Urinary bladder (tissue), 4 donors: ENCODE measurements around the gene ZKSCAN5. TPM values are rescaled to one million over a fixed set of nuclear protein-coding genes. Genes with fewer than 3 reads are reported as not detected.
A peak's percentile ranks its signal among the peaks of the same experiment; 100 is the strongest.
"Not testable (repeated sequence)": the region's sequence is repeated elsewhere in the genome, so short reads cannot be mapped to it uniquely, and the experiment has no call there.

Experiments used
- DNase-seq: peaks from one replicate; pipeline ENCODE4 v3.0.0-alpha.2; 2015; ENCODE audit errors: extremely low spot score
- H3K27ac ChIP-seq: one replicate; pipeline ENCODE4 v1.5.1; 2013; ENCODE audit warnings: low read depth, mild to moderate bottlenecking, moderate library complexity
- H3K36me3 ChIP-seq: one replicate; pipeline ENCODE4 v1.6.1; 2013; ENCODE audit warnings: mild to moderate bottlenecking, moderate library complexity; ENCODE audit not compliant: insufficient read depth
- H3K4me1 ChIP-seq: one replicate; pipeline ENCODE4 v1.6.1; 2013; ENCODE audit warnings: mild to moderate bottlenecking, moderate library complexity; ENCODE audit not compliant: insufficient read depth
- H3K4me3 ChIP-seq: one replicate; pipeline ENCODE4 v1.5.1; 2013; ENCODE audit warnings: low read depth, low read length
- WGBS: extraction: QIAGEN DNeasy Blood & Tissue Kit; methylation state at CpG from one replicate; pipeline ENCODE4 v1.1.7; 2013; 5-methylcytosine and 5-hydroxymethylcytosine counted together
- polyA plus RNA-seq: library from polyadenylated mRNA; stranded (reverse); fragments of 200-250 nt; gene quantifications from one replicate; pipeline ENCODE4 v1.2.3, GENCODE V29; 2013
- total RNA-seq: library from RNA; depleted of rRNA; stranded (reverse); fragments of >200 nt; gene quantifications from one replicate; pipeline ENCODE4 v1.2.3, GENCODE V29; 2014
- donor health status: healthy with polysubstance abuse.
- donor health status: healthy.

ZKSCAN5 gene
- total and polyA plus RNA-seq, 2 donors: 6.7 to 14.6 TPM

DNA sequence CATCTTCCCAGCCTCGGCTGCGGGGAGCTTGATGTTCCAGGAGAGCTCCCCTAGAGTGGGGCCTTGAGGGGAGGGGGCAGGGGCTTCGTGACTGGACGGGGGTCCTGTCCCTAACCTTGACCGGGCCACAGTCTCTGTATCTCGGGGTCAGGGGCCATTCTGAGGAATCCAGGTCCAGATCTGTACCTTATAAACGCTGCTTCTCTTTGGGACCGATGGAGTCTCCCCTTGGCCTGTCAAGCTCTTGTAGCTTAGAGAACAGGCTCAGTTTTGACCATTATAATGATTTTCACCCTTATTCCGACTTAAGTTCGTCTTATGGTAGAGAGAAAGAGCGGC, 831 bp downstream of the ZKSCAN5 start:
- Histone ChIP-seq H3K27ac (peak overlapping the region; percentile 71), H3K4me3 (peak overlapping the region; percentile 69), H3K36me3 (no peaks in the 10 kb centered on the region), H3K4me1 (peaks cover 5% of the 10 kb centered on the region)
- 2% methylated on average over 11 of the region's 11 CpGs for WGBS
- no peak for DNase-seq

DNA sequence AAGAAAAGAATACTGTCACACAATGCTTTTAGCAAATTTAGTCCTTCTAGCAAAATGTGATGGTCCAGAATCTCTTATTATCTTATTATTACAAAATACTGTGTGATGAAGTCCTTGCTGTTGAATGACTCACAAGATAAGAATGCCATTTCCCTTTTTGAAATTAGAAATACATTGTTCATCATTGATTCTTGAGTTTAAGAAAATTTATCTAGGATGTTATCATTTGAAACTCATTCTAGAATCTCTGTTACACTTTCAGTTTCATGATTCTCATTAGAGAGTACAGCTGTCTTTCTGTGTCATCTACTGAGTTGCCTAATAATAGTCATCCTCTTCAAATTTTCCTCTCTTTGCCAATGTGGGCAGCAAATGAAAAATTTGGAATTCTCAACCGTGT, 9.6 kb downstream of the ZKSCAN5 start:
- peaks cover 2% of the 10 kb centered on the region for H3K36me3 ChIP-seq
- DNase-seq: no peak

DNA sequence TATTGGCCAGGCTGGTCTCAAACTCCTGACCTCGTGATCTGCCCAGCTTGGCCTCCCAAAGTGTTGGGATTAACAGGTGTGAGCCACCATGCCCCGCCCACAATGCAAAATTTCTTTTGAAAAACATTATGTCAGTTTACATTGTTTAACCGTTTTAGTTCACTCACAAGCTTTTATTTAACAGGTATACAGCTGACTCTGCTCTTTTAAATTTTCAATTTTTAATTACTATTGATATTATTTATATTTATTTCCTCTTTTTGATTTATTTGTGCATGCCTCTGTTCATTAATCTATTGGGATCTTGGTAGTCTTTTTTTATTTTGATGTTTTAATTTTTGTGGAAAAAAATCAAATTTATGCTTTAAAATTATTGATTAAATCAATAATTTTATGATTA, 16.9 kb downstream of the ZKSCAN5 start:
- no peak for DNase-seq
- no peak overlapping the region for H3K4me3 ChIP-seq
- 90% methylated on average over 3 of the region's 3 CpGs for WGBS
- no peak overlapping the region for H3K27ac ChIP-seq
- H3K36me3 ChIP-seq: peaks cover 6% of the 10 kb centered on the region
- H3K4me1 ChIP-seq: no peaks in the 10 kb centered on the region

More for the DNA sequence above, 9.6 kb downstream of the ZKSCAN5 start:
- 95% methylated on average over 1 of the region's 1 CpG for WGBS
- Histone ChIP-seq H3K4me3 (no peak overlapping the region), H3K27ac (no peak overlapping the region), H3K4me1 (no peaks in the 10 kb centered on the region)

GRCh38 chr7:99525713-99526440, 21.4 kb downstream of the ZKSCAN5 start:
- WGBS: 96% methylated on average over 21 of the region's 21 CpGs
- Histone ChIP-seq H3K27ac (no peak overlapping the region), H3K36me3 (peaks cover 2% of the 10 kb centered on the region), H3K4me1 (no peaks in the 10 kb centered on the region), H3K4me3 (no peak overlapping the region)
- no peak for DNase-seq

GRCh38 chr7:99531354-99531765, 26.9 kb downstream of the ZKSCAN5 start:
- no peak overlapping the region for H3K27ac ChIP-seq
- WGBS: 98% methylated on average over 12 of the region's 12 CpGs
- no peak for DNase-seq
- no peaks in the 10 kb centered on the region for H3K4me1 ChIP-seq
- peaks cover 8% of the 10 kb centered on the region for H3K36me3 ChIP-seq
- no peak overlapping the region for H3K4me3 ChIP-seq

DNA sequence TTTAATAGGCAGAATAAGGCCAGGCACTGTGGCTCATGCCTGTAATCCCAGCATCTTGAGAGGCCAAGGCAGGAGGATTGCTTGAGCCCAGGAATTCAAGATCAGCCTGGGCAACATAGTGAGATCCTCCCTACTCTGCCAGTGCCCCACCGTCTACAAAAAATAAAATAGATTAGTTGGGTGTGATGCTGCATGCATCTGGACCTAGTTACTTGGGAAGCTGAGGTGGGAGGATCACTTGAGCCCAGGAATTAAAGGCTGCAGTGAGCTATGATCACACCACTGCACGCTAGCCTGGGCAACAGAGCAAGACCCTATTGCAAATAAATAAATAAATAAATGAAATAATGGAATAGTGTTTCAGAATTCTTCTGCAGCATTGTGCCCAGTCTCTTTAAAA, 31.2 kb downstream of the ZKSCAN5 start:
- 96% methylated on average over 2 of the region's 2 CpGs for WGBS
- H3K4me3 ChIP-seq: no peak overlapping the region
- no peak overlapping the region for H3K27ac ChIP-seq
- DNase-seq: no peak
- H3K4me1 ChIP-seq: no peaks in the 10 kb centered on the region
- H3K36me3 ChIP-seq: peaks cover 6% of the 10 kb centered on the region

DNA sequence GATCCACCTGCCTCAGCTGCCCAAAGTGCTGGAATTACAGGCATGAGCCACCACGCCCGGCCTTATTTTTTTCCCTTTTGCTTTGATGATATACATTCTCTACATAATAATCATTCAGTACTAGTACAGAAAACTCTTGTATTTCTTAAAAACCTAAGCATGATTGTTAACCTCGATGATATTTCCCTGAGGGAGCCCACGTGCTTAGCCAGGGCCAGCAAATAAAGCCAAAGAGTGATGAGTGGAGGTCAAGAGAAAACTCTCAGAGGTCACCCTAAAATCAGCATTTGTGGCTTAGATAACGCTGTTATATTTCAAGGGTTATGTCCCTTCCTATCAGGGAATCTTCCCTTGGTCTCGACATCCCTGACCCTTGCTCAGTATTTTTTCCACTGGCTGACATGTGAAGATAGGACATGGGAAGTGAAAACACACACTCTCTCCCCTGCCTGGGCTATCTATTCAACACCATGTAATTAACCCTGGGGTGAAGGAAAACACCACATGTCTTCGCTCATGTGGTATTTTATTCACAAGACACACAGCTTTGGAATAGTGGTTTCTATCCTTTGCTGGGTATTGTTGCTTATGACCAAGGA, 34.9 kb downstream of the ZKSCAN5 start:
- DNase-seq: no peak
- no peak overlapping the region for H3K27ac ChIP-seq
- 83% methylated on average over 7 of the region's 7 CpGs for WGBS
- no peaks in the 10 kb centered on the region for H3K36me3 ChIP-seq
- no peak overlapping the region for H3K4me3 ChIP-seq
- H3K4me1 ChIP-seq: no peaks in the 10 kb centered on the region

GRCh38 chr7:99540542-99540941, 36.1 kb downstream of the ZKSCAN5 start:
- H3K4me1 ChIP-seq: no peaks in the 10 kb centered on the region
- H3K36me3 ChIP-seq: no peaks in the 10 kb centered on the region
- H3K27ac ChIP-seq: no peak overlapping the region
- no peak for DNase-seq
- no peak overlapping the region for H3K4me3 ChIP-seq
- WGBS: 92% methylated on average over 5 of the region's 5 CpGs

- no peak overlapping the region for H3K4me3 ChIP-seq
- peaks cover under 1% of the 10 kb centered on the region for H3K36me3 ChIP-seq
- no peak for DNase-seq
- H3K27ac ChIP-seq: no peak overlapping the region
- H3K4me1 ChIP-seq: no peaks in the 10 kb centered on the region
- 89% methylated on average over 9 of the region's 9 CpGs for WGBS
Measured at GRCh38 chr7:99541212-99541611, 36.8 kb downstream of the ZKSCAN5 start.

- no peak for DNase-seq
- H3K36me3 ChIP-seq: peaks cover 4% of the 10 kb centered on the region
- WGBS: 93% methylated on average over 34 of the region's 34 CpGs
- no peak overlapping the region for H3K4me3 ChIP-seq
- H3K4me1 ChIP-seq: no peaks in the 10 kb centered on the region
- no peak overlapping the region for H3K27ac ChIP-seq
Measured at GRCh38 chr7:99543081-99543671, 38.7 kb downstream of the ZKSCAN5 start.

- no peak overlapping the region for H3K4me3 ChIP-seq
- 94% methylated on average over 6 of the region's 6 CpGs for WGBS
- H3K4me1 ChIP-seq: no peaks in the 10 kb centered on the region
- DNase-seq: no peak
- H3K27ac ChIP-seq: no peak overlapping the region
- peaks cover 5% of the 10 kb centered on the region for H3K36me3 ChIP-seq
Measured at GRCh38 chr7:99543916-99544315, 39.5 kb downstream of the ZKSCAN5 start.

DNA sequence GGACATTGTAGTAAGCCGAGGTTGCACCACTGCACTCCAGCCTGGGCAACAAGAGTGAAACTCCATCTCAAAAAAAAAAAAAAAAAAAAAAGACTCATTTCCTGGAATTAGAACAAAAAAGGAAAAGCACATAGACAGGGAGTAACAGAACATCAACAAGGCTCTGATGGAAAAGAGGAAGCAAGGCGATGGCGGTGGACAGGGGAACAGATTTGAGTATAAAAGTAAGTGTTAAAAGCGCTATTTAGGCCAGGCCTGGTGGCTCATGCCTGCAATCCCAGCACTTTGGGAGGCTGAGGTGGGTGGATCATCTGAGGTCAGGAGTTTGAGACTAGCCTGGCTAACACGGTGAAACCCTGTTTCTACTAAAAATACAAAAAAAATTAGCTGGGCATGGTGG, 40.8 kb downstream of the ZKSCAN5 start:
- not testable (repeated sequence) for DNase-seq, H3K4me1 ChIP-seq, H3K4me3 ChIP-seq, H3K36me3 ChIP-seq, H3K27ac ChIP-seq
- 98% methylated on average over 5 of the region's 5 CpGs for WGBS

GRCh38 chr7:99549545-99549944, 45.1 kb downstream of the ZKSCAN5 start:
- not testable (repeated sequence) for H3K4me1 ChIP-seq, H3K36me3 ChIP-seq, H3K4me3 ChIP-seq, H3K27ac ChIP-seq, DNase-seq
- 93% methylated on average over 1 of the region's 2 CpGs for WGBS

- DNase-seq: no peak
- peak overlapping the region; percentile 92 for H3K4me3 ChIP-seq
- H3K4me1 ChIP-seq: no peaks in the 10 kb centered on the region
- H3K36me3 ChIP-seq: peaks cover 3% of the 10 kb centered on the region
- no peak overlapping the region for H3K27ac ChIP-seq
- 9% methylated on average over 15 of the region's 15 CpGs for WGBS
Measured at GRCh38 chr7:99551334-99551733, 46.9 kb downstream of the ZKSCAN5 start.
